Measurements from ENCODE around the gene ALK.

- TF ChIP-seq CTCF (tag by site-specific recombination; IDR thresholded peaks at IDR 0.05) (no peak), SETDB1 (IDR thresholded peaks at IDR 0.05; ENCODE audit: insufficient read length, low read length) (no peak), HOXA7 (CRISPR knock-in tag; IDR thresholded peaks at IDR 0.05; ENCODE audit: borderline replicate concordance) (no peak), GLI4 (tag by site-specific recombination; IDR thresholded peaks at IDR 0.05) (no peak), TCF7L2 (IDR thresholded peaks at IDR 0.05; ENCODE audit: borderline replicate concordance, low read depth, low read length) (no peak), ZSCAN23 (tag by site-specific recombination; IDR thresholded peaks at IDR 0.05) (no peak), KLF8 (tag by site-specific recombination; IDR thresholded peaks at IDR 0.05) (no peak), ZBTB20 (tag by site-specific recombination; IDR thresholded peaks at IDR 0.05) (no peak), ZNF785 (tag by site-specific recombination; IDR thresholded peaks at IDR 0.05) (no peak)
- TF ChIP-seq, protein P1, sequence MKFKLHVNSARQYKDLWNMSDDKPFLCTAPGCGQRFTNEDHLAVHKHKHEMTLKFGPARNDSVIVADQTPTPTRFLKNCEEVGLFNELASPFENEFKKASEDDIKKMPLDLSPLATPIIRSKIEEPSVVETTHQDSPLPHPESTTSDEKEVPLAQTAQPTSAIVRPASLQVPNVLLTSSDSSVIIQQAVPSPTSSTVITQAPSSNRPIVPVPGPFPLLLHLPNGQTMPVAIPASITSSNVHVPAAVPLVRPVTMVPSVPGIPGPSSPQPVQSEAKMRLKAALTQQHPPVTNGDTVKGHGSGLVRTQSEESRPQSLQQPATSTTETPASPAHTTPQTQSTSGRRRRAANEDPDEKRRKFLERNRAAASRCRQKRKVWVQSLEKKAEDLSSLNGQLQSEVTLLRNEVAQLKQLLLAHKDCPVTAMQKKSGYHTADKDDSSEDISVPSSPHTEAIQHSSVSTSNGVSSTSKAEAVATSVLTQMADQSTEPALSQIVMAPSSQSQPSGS (tag by site-specific recombination; IDR thresholded peaks at IDR 0.05; ENCODE audit: low read depth): no peak
Observed at GRCh38 chr2:29743516-29743915, 177.9 kb downstream of the ALK start.

Measured in HEK293 (cell line).